ENCODE data around the gene ANKRD17.

Gene ANKRD17

GRCh38 chr4:73172161-73172560, 86.4 kb downstream of the ANKRD17 start:
- Histone ChIP-seq H3K36me3 (ENCODE audit: control insufficient read depth, insufficient read depth, low read length) (peaks cover 45% of the 10 kb centered on the region), H3K9me3 (ENCODE audit: control insufficient read depth, insufficient read depth, low read length) (no peaks in the 10 kb centered on the region), H3K27me3 (ENCODE audit: control insufficient read depth, insufficient read depth, low read length) (no peaks in the 10 kb centered on the region), H3K27ac (ENCODE audit: low read depth, low read length) (no peak overlapping the region), H3K9ac (ENCODE audit: low read depth, low read length) (no peak overlapping the region), H3K4me3 (ENCODE audit: low read depth, low read length) (no peak overlapping the region), H3K4me1 (ENCODE audit: control insufficient read depth, insufficient read depth, low read length) (no peaks in the 10 kb centered on the region)

GRCh38 chr4:73170518-73171198, 87.9 kb downstream of the ANKRD17 start:
- H3K4me3 ChIP-seq (ENCODE audit: low read depth, low read length): no peak overlapping the region
- no peaks in the 10 kb centered on the region for H3K9me3 ChIP-seq (ENCODE audit: control insufficient read depth, insufficient read depth, low read length)
- H3K4me1 ChIP-seq (ENCODE audit: control insufficient read depth, insufficient read depth, low read length): no peaks in the 10 kb centered on the region
- peaks cover 48% of the 10 kb centered on the region for H3K36me3 ChIP-seq (ENCODE audit: control insufficient read depth, insufficient read depth, low read length)
- H3K27ac ChIP-seq (ENCODE audit: low read depth, low read length): no peak overlapping the region
- H3K27me3 ChIP-seq (ENCODE audit: control insufficient read depth, insufficient read depth, low read length): no peaks in the 10 kb centered on the region
- no peak overlapping the region for H3K9ac ChIP-seq (ENCODE audit: low read depth, low read length)

DNA sequence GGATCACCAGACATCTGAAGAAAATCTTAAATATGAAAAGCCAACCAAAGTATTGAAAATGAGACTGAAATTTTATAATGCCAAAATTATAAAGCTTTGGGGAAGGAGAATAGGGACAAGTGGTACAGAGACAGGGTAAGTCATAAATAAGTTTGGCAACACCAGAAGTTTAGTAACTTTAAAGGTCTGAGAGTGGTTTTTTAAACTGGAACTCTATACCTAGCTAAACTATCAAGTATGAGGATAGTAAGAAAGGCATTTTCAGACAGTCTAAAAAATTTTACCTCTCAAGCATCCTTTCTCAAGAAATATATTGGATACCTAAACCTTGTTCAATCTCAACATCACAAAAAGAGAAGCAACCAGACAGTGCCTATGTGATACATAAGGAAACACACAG, 92.4 kb downstream of the ANKRD17 start:
- no peaks in the 10 kb centered on the region for H3K27me3 ChIP-seq (ENCODE audit: control insufficient read depth, insufficient read depth, low read length)
- peaks cover 75% of the 10 kb centered on the region for H3K36me3 ChIP-seq (ENCODE audit: control insufficient read depth, insufficient read depth, low read length)
- no peak overlapping the region for H3K9ac ChIP-seq (ENCODE audit: low read depth, low read length)
- H3K4me3 ChIP-seq (ENCODE audit: low read depth, low read length): no peak overlapping the region
- no peak overlapping the region for H3K27ac ChIP-seq (ENCODE audit: low read depth, low read length)
- H3K9me3 ChIP-seq (ENCODE audit: control insufficient read depth, insufficient read depth, low read length): no peaks in the 10 kb centered on the region
- no peaks in the 10 kb centered on the region for H3K4me1 ChIP-seq (ENCODE audit: control insufficient read depth, insufficient read depth, low read length)

DNA sequence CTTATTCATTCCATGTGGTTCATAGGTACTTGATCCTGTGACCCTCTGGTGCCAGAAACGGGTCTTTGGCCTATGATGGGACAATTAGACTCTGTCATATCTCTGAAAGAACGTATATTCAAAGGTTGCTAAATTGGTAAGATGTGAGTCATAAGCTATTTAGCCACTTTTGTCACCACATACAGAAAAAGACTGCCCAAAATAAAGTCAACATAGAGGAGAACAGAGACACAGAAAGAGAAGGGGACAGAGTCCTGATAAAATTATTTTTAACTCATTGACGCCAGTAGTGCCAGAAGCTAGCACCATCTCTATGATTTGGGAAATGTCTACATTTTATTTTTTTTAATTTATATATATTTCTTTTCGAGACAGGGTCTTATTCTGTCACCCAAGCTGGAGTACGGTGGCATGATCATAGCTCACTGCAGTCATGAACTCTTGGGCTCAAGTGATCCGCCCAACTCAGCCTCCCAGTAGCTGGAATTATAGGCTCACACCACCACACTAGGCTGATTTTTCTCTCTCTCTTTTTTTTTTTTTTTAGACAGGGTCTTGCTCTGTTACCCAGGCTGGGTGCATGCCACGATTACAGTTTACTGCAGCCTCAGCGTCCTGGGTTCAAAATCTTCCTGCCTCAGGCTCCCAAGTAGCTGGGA, 96.9 kb downstream of the ANKRD17 start:
- no peak overlapping the region for H3K9ac ChIP-seq (ENCODE audit: low read depth, low read length)
- no peaks in the 10 kb centered on the region for H3K9me3 ChIP-seq (ENCODE audit: control insufficient read depth, insufficient read depth, low read length)
- H3K36me3 ChIP-seq (ENCODE audit: control insufficient read depth, insufficient read depth, low read length): peaks cover 63% of the 10 kb centered on the region
- no peak overlapping the region for H3K27ac ChIP-seq (ENCODE audit: low read depth, low read length)
- no peaks in the 10 kb centered on the region for H3K4me1 ChIP-seq (ENCODE audit: control insufficient read depth, insufficient read depth, low read length)
- H3K27me3 ChIP-seq (ENCODE audit: control insufficient read depth, insufficient read depth, low read length): no peaks in the 10 kb centered on the region
- no peak overlapping the region for H3K4me3 ChIP-seq (ENCODE audit: low read depth, low read length)

- H3K4me1 ChIP-seq (ENCODE audit: control insufficient read depth, insufficient read depth, low read length): no peaks in the 10 kb centered on the region
- no peak overlapping the region for H3K9ac ChIP-seq (ENCODE audit: low read depth, low read length)
- no peak overlapping the region for H3K27ac ChIP-seq (ENCODE audit: low read depth, low read length)
- H3K36me3 ChIP-seq (ENCODE audit: control insufficient read depth, insufficient read depth, low read length): peaks cover 70% of the 10 kb centered on the region
- no peaks in the 10 kb centered on the region for H3K9me3 ChIP-seq (ENCODE audit: control insufficient read depth, insufficient read depth, low read length)
- no peaks in the 10 kb centered on the region for H3K27me3 ChIP-seq (ENCODE audit: control insufficient read depth, insufficient read depth, low read length)
- H3K4me3 ChIP-seq (ENCODE audit: low read depth, low read length): no peak overlapping the region
Observed at GRCh38 chr4:73156394-73156793, 102.2 kb downstream of the ANKRD17 start.

DNA sequence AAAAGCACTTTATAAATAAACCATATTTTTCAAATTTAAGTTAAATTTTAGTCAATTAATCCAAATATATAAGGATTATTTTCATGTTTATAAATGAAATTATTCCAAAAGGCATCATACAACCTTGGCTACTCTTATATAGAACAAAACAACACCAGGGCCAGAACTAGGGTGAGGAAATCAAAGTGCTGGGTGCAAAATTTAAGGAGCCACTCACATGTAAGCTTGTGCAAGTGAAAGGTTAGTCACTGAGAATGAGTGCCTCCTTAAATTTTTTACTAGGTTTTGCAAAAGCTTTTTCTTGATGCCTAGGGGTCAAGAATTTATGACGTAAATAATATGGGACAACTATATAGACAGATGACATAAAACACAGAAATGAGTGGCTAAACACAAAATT, 105.7 kb downstream of the ANKRD17 start:
- Histone ChIP-seq H3K9me3 (ENCODE audit: control insufficient read depth, insufficient read depth, low read length) (no peaks in the 10 kb centered on the region), H3K36me3 (ENCODE audit: control insufficient read depth, insufficient read depth, low read length) (peaks cover 77% of the 10 kb centered on the region), H3K4me1 (ENCODE audit: control insufficient read depth, insufficient read depth, low read length) (no peaks in the 10 kb centered on the region), H3K27ac (ENCODE audit: low read depth, low read length) (no peak overlapping the region), H3K27me3 (ENCODE audit: control insufficient read depth, insufficient read depth, low read length) (no peaks in the 10 kb centered on the region), H3K4me3 (ENCODE audit: low read depth, low read length) (no peak overlapping the region), H3K9ac (ENCODE audit: low read depth, low read length) (no peak overlapping the region)

DNA sequence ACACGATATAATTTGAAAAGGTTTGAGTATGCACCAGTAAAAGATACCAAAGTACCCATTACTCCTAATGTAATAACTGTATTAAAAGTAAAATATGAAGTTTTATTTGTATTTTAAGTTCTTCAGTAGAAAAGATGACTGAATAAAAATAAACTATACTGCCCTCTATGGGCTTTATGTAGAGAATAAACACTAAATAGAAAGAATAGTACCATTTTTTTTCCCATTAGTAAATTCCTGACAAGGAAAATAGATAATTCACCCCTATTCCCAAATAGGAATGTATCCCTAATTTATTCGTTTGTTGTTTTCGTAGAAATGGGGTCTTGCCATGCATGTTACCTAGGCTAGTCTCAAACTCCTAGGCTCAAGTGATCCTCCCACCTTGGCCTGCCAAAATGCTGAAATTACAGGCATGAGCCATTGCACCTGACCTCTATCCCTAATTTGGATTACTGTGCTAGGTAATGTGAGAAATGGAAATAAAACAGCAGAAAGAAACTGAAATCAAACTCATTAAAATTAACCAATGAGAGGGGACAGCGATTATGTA, 115.5 kb downstream of the ANKRD17 start:
- Histone ChIP-seq H3K4me1 (ENCODE audit: control insufficient read depth, insufficient read depth, low read length) (no peaks in the 10 kb centered on the region), H3K9ac (ENCODE audit: low read depth, low read length) (no peak overlapping the region), H3K27me3 (ENCODE audit: control insufficient read depth, insufficient read depth, low read length) (no peaks in the 10 kb centered on the region), H3K36me3 (ENCODE audit: control insufficient read depth, insufficient read depth, low read length) (peaks cover 100% of the 10 kb centered on the region), H3K9me3 (ENCODE audit: control insufficient read depth, insufficient read depth, low read length) (no peaks in the 10 kb centered on the region), H3K4me3 (ENCODE audit: low read depth, low read length) (no peak overlapping the region), H3K27ac (ENCODE audit: low read depth, low read length) (no peak overlapping the region)

DNA sequence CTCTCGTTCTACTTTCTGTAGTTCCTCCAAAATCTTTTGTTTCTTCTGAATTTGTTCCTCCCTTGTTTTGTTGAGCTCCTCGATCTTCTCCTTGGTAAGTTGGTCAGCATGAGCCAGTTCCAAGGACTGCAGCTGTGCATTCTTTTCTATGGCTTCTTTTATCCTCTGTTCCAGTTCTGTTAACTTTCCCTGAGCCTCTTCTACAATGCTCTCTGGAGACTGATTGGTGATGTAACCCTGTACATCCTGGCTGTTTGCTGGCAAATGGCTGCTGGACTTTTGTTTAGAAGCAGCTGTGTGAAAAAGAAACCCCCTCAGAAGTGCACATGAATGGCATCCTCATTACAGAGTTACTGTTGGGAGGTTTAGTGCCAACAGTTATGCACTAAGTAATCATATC, 118.6 kb downstream of the ANKRD17 start:
- peaks cover 100% of the 10 kb centered on the region for H3K36me3 ChIP-seq (ENCODE audit: control insufficient read depth, insufficient read depth, low read length)

GRCh38 chr4:73139245-73139644, 119.4 kb downstream of the ANKRD17 start:
- no peak overlapping the region for H3K27ac ChIP-seq (ENCODE audit: low read depth, low read length)
- H3K4me1 ChIP-seq (ENCODE audit: control insufficient read depth, insufficient read depth, low read length): no peaks in the 10 kb centered on the region
- H3K9me3 ChIP-seq (ENCODE audit: control insufficient read depth, insufficient read depth, low read length): no peaks in the 10 kb centered on the region
- H3K36me3 ChIP-seq (ENCODE audit: control insufficient read depth, insufficient read depth, low read length): peaks cover 100% of the 10 kb centered on the region
- no peak overlapping the region for H3K4me3 ChIP-seq (ENCODE audit: low read depth, low read length)
- H3K27me3 ChIP-seq (ENCODE audit: control insufficient read depth, insufficient read depth, low read length): no peaks in the 10 kb centered on the region
- no peak overlapping the region for H3K9ac ChIP-seq (ENCODE audit: low read depth, low read length)

More for the DNA sequence above, 118.6 kb downstream of the ANKRD17 start:
- no peaks in the 10 kb centered on the region for H3K4me1 ChIP-seq (ENCODE audit: control insufficient read depth, insufficient read depth, low read length)
- H3K27ac ChIP-seq (ENCODE audit: low read depth, low read length): no peak overlapping the region
- H3K9me3 ChIP-seq (ENCODE audit: control insufficient read depth, insufficient read depth, low read length): no peaks in the 10 kb centered on the region
- H3K27me3 ChIP-seq (ENCODE audit: control insufficient read depth, insufficient read depth, low read length): no peaks in the 10 kb centered on the region
- no peak overlapping the region for H3K9ac ChIP-seq (ENCODE audit: low read depth, low read length)
- H3K4me3 ChIP-seq (ENCODE audit: low read depth, low read length): no peak overlapping the region

- no peak overlapping the region for H3K9ac ChIP-seq (ENCODE audit: low read depth, low read length)
- H3K4me1 ChIP-seq (ENCODE audit: control insufficient read depth, insufficient read depth, low read length): no peaks in the 10 kb centered on the region
- no peaks in the 10 kb centered on the region for H3K27me3 ChIP-seq (ENCODE audit: control insufficient read depth, insufficient read depth, low read length)
- peaks cover 92% of the 10 kb centered on the region for H3K36me3 ChIP-seq (ENCODE audit: control insufficient read depth, insufficient read depth, low read length)
- no peak overlapping the region for H3K4me3 ChIP-seq (ENCODE audit: low read depth, low read length)
- no peaks in the 10 kb centered on the region for H3K9me3 ChIP-seq (ENCODE audit: control insufficient read depth, insufficient read depth, low read length)
- H3K27ac ChIP-seq (ENCODE audit: low read depth, low read length): no peak overlapping the region
Observed at GRCh38 chr4:73137121-73137520, 121.5 kb downstream of the ANKRD17 start.

GRCh38 chr4:73133784-73134183, 124.8 kb downstream of the ANKRD17 start:
- Histone ChIP-seq H3K9ac (ENCODE audit: low read depth, low read length) (no peak overlapping the region), H3K27ac (ENCODE audit: low read depth, low read length) (no peak overlapping the region), H3K4me1 (ENCODE audit: control insufficient read depth, insufficient read depth, low read length) (no peaks in the 10 kb centered on the region), H3K36me3 (ENCODE audit: control insufficient read depth, insufficient read depth, low read length) (peaks cover 74% of the 10 kb centered on the region), H3K27me3 (ENCODE audit: control insufficient read depth, insufficient read depth, low read length) (no peaks in the 10 kb centered on the region), H3K9me3 (ENCODE audit: control insufficient read depth, insufficient read depth, low read length) (no peaks in the 10 kb centered on the region), H3K4me3 (ENCODE audit: low read depth, low read length) (no peak overlapping the region)
